Measurements from ENCODE around the gene PDE4B. TPM values are rescaled to one million over a fixed set of nuclear protein-coding genes. Genes with fewer than 3 reads are reported as not detected.

Gene PDE4B
- total and polyA plus RNA-seq, 2 of the 13 experiments (the other 11 are each of a cell fraction or from before 2014, with no cell fraction given), result not detected

- in situ Hi-C loops (cut with HindIII; ENCODE audit: extremely low pct_ligation_motif_present, low pct_unique_long_range_greater_than_20kb), result no loop called here
- H2AFZ ChIP-seq (ENCODE audit: low read length), result no peak overlapping the region
- no peaks in the 10 kb centered on the region for H3K27me3 ChIP-seq (ENCODE audit: control insufficient read depth in 1 of 2, insufficient read depth in 2 of 2, low read length in 2 of 2)
- CTCF ChIA-PET (ENCODE audit: low intra/inter-chr PET ratio, low total read pairs), result no interaction called here
- H3K36me3 ChIP-seq (replicated peaks in 1 of 2; ENCODE audit: control insufficient read depth in 1 of 2, insufficient read depth in 2 of 2, low read length in 2 of 2), result no peaks in the 10 kb centered on the region
- no peaks in the 10 kb centered on the region for H3K9me3 ChIP-seq (ENCODE audit: low read length)
- ATAC-seq (no peak), DNase-seq (ENCODE audit: low spot score) (no peak), FAIRE-seq (no peak)
- H4K20me1 ChIP-seq (ENCODE audit: insufficient read depth, low read length), result no peaks in the 10 kb centered on the region; the same call in 1 of the 2 replicates
- H3K27ac ChIP-seq (ENCODE audit: extremely low read length, insufficient read depth, low read length), result no peak overlapping the region
- BruUV-seq (replicated peaks), result no TSS peak
- WGBS (ENCODE audit: low lambda C conversion rate), result 0% methylated on average over 2 of the region's 2 CpGs
- no peaks in the 10 kb centered on the region for H3K4me1 ChIP-seq (ENCODE audit: insufficient read depth, low read length)
- H3K79me2 ChIP-seq (ENCODE audit: insufficient read depth, low read length), result no peaks in the 10 kb centered on the region
- intact Hi-C loops (cut with micrococcal nuclease; ENCODE audit: unreplicated experiment), result no loop called here
- H3K4me2 ChIP-seq (ENCODE audit: low read depth, low read length), result no peak overlapping the region
- H3K4me3 ChIP-seq (replicated peaks in 1 of 3; ENCODE audit: insufficient read depth in 1 of 3, low read depth in 2 of 3, low read length in 3 of 3), result no peak overlapping the region
- POLR2A ChIA-PET, result no interaction called here
- TF ChIP-seq RNF219 (CRISPR knock-in tag; IDR thresholded peaks at IDR 0.05) (no peak), CERS6 (CRISPR knock-in tag; IDR thresholded peaks at IDR 0.05) (no peak), ATF5 (CRISPR knock-in tag; IDR thresholded peaks at IDR 0.05; ENCODE audit: low read depth) (no peak), ZNF589 (CRISPR knock-in tag; conservative IDR thresholded peaks at IDR 0.05) (no peak), SAP130 (CRISPR knock-in tag; IDR thresholded peaks at IDR 0.05; ENCODE audit: low read depth) (no peak), ZNF839 (CRISPR knock-in tag; IDR thresholded peaks at IDR 0.05; ENCODE audit: borderline replicate concordance) (no peak)
- no peak overlapping the region for H3K9ac ChIP-seq (ENCODE audit: insufficient read depth, low read depth, low read length)
Measured at GRCh38 chr1:65911679-65912078, 119.0 kb downstream of the PDE4B start.

Data from HepG2 (cell line).